Dendritic cell treated with granulocyte-macrophage colony-stimulating factor and Interleukin-4, amounts not matched to agents 40 ng/mL and 50 ng/mL, for 4 days (primary cell): Measurements from ENCODE around the gene NAALADL2.

Experiments used
- H3K27ac Mint-ChIP-seq: one replicate; pipeline ENCODE4 v1.8.0; 2022; ENCODE audit warnings: mild to moderate bottlenecking, mixed read lengths
- H3K27me3 Mint-ChIP-seq: one replicate; pipeline ENCODE4 v1.8.0; 2022; ENCODE audit warnings: mild to moderate bottlenecking, mixed read lengths
- H3K36me3 Mint-ChIP-seq: one replicate; pipeline ENCODE4 v1.8.0; 2022; ENCODE audit warnings: low read depth, mixed read lengths
- H3K4me1 Mint-ChIP-seq: one replicate; pipeline ENCODE4 v1.8.0; 2022; ENCODE audit warnings: low read depth, mixed read lengths
- H3K4me3 Mint-ChIP-seq: one replicate; pipeline ENCODE4 v1.8.0; 2022; ENCODE audit warnings: mild to moderate bottlenecking, moderate library complexity, mixed read lengths
- H3K9me3 Mint-ChIP-seq: one replicate; pipeline ENCODE4 v1.8.0; 2022; ENCODE audit warnings: mixed read lengths
- intact Hi-C: fragments of 100-400 bp; cut with micrococcal nuclease; formaldehyde crosslinking; loops from one replicate; pipeline ENCODE4 v1.15.0; 2022

Gene NAALADL2

GRCh38 chr3:175619369-175619768 is 760.2 kb downstream of the NAALADL2 start:
- Mint-ChIP-seq H3K27ac (no peak overlapping the region), H3K4me1 (no peaks in the 10 kb centered on the region)

DNA sequence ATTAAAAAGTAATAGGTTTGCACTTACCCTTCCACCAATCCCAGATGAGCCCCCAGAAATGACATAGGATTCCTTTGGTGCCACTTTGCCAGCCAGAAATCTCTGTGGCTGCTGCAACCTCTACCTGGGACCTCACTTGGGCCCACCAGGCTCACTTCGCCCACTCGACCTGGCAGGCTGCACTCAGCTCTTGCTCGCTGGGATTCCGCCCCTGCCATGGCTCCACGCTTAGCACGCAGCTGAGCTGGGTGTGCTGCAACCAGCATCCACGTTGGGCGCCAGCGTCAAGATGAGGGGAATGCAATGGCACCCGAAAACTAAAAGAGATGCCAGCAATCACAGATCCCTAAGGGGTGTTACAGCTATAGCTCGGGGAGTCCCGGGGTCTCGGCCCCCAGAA is 761.0 kb downstream of the NAALADL2 start:
- H3K27ac Mint-ChIP-seq = no peak overlapping the region

More at GRCh38 chr3:175619369-175619768, 760.2 kb downstream of the NAALADL2 start:
- intact Hi-C loops = no loop called here
- Mint-ChIP-seq H3K36me3 (no peaks in the 10 kb centered on the region), H3K9me3 (peaks cover 56% of the 10 kb centered on the region), H3K4me3 (no peak overlapping the region), H3K27me3 (no peaks in the 10 kb centered on the region)

GRCh38 chr3:175620532-175620931 is 761.4 kb downstream of the NAALADL2 start:
- Mint-ChIP-seq H3K9me3 (peaks cover 56% of the 10 kb centered on the region), H3K36me3 (no peaks in the 10 kb centered on the region), H3K4me1 (no peaks in the 10 kb centered on the region), H3K27ac (no peak overlapping the region), H3K27me3 (no peaks in the 10 kb centered on the region), H3K4me3 (no peak overlapping the region)
- intact Hi-C loops = no loop called here

More for the DNA sequence above, 761.0 kb downstream of the NAALADL2 start:
- intact Hi-C loops = no loop called here
- Mint-ChIP-seq H3K36me3 (no peaks in the 10 kb centered on the region), H3K9me3 (peaks cover 56% of the 10 kb centered on the region), H3K4me1 (no peaks in the 10 kb centered on the region), H3K4me3 (no peak overlapping the region), H3K27me3 (no peaks in the 10 kb centered on the region)

DNA sequence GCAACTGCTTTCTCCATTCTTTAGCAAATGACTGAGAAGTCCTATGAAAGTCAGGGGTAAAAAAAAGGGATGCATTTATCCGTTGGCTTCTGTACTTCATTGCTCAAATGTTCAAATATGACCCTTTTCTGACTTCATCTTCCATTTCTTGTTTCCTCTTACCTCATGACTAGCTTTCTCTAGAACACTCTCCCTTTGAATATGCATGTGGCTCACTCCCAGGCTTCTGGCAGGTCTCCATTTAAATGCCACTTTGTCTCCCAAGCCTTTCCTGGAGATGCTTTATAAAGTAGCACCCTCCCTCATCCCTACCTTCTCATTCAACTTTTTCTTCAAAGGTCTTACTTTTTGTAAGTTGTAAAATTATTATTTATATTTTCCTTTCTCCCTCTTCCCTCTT is 781.8 kb downstream of the NAALADL2 start:
- Mint-ChIP-seq H3K9me3 (peaks cover 33% of the 10 kb centered on the region), H3K36me3 (no peaks in the 10 kb centered on the region), H3K4me3 (no peak overlapping the region), H3K4me1 (no peaks in the 10 kb centered on the region), H3K27me3 (no peaks in the 10 kb centered on the region), H3K27ac (no peak overlapping the region)
- intact Hi-C loops = no loop called here

GRCh38 chr3:175646865-175647264 is 787.7 kb downstream of the NAALADL2 start:
- intact Hi-C loops = no loop called here
- peaks cover 33% of the 10 kb centered on the region for H3K9me3 Mint-ChIP-seq
- H3K36me3 Mint-ChIP-seq = no peaks in the 10 kb centered on the region
- no peak overlapping the region for H3K27ac Mint-ChIP-seq
- H3K4me1 Mint-ChIP-seq = no peaks in the 10 kb centered on the region
- no peaks in the 10 kb centered on the region for H3K27me3 Mint-ChIP-seq
- no peak overlapping the region for H3K4me3 Mint-ChIP-seq

DNA sequence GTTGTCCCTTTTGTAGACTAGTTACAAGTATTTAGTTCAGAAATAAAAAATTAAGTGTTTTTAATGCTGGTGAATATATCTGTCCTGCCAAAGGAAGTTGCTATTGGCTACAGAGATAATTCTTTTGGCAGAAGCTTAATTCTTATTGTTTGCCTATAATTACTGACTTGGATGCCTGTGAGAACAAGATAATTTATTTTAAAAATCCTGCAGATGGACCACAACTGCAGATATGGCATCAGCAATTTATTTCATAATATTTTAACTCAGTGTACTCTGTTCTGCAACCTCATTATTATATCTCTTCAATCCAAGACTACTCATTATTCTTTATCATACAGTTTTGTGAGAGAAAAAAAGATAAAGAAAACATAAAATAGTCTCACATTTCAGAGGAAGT is 789.8 kb downstream of the NAALADL2 start:
- intact Hi-C loops = no loop called here
- Mint-ChIP-seq H3K4me3 (no peak overlapping the region), H3K27me3 (no peaks in the 10 kb centered on the region), H3K36me3 (no peaks in the 10 kb centered on the region), H3K27ac (no peak overlapping the region), H3K9me3 (peaks cover 38% of the 10 kb centered on the region), H3K4me1 (no peaks in the 10 kb centered on the region)

GRCh38 chr3:175651716-175652115 is 792.6 kb downstream of the NAALADL2 start:
- H3K27ac Mint-ChIP-seq = no peak overlapping the region
- no peak overlapping the region for H3K4me3 Mint-ChIP-seq
- no peaks in the 10 kb centered on the region for H3K36me3 Mint-ChIP-seq
- intact Hi-C loops = no loop called here
- H3K9me3 Mint-ChIP-seq = peaks cover 35% of the 10 kb centered on the region
- H3K4me1 Mint-ChIP-seq = no peaks in the 10 kb centered on the region
- H3K27me3 Mint-ChIP-seq = no peaks in the 10 kb centered on the region

DNA sequence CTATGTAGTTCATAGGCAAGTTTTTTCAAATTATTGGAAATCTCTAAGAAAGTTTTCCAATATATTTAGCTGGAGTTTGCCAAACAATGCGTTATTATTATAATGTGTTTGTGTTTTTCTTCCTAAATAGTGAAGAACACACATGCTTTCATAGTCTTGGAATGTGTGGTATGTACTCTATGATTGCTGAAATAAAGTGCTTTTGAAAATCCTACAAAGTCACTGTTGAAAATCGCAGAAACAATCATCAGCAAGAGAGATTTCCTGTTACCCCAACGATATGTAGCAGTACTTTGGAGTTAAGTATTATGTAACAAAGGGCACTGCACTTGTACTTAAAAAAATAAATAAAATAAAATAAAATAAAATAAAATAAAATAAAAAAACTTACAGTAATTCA is 796.2 kb downstream of the NAALADL2 start:
- Mint-ChIP-seq H3K4me1 (no peaks in the 10 kb centered on the region), H3K27me3 (no peaks in the 10 kb centered on the region), H3K4me3 (no peak overlapping the region), H3K27ac (no peak overlapping the region), H3K9me3 (peaks cover 26% of the 10 kb centered on the region), H3K36me3 (no peaks in the 10 kb centered on the region)
- intact Hi-C loops = no loop called here

DNA sequence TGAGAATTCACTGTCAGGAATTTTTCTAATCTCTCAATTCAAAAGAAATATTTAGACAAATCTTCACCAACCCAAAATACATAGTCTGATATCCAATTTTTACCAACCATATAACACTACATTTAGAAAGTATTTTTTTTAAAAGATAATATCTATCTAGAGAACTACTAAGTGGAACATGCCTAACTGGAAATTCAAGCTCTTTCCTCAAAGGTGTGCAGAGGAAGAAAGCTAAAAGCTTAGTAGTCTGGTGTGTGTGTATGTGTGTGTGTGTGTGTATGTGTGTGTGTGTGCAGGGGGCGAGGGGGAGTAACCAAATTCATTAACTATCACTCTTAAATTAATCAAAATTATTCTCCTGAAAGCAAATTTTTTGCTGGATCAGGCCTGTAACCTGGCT is 797.3 kb downstream of the NAALADL2 start:
- Mint-ChIP-seq H3K36me3 (no peaks in the 10 kb centered on the region), H3K27ac (no peak overlapping the region), H3K27me3 (no peaks in the 10 kb centered on the region), H3K4me3 (no peak overlapping the region), H3K9me3 (peaks cover 35% of the 10 kb centered on the region), H3K4me1 (no peaks in the 10 kb centered on the region)
- intact Hi-C loops = no loop called here

- H3K9me3 Mint-ChIP-seq = peaks cover 21% of the 10 kb centered on the region
These were observed 800.7 kb downstream of the NAALADL2 start for GRCh38 chr3:175659670-175660350.

GRCh38 chr3:175662815-175663214 is 803.7 kb downstream of the NAALADL2 start:
- H3K4me1 Mint-ChIP-seq = no peaks in the 10 kb centered on the region
- intact Hi-C loops = no loop called here
- H3K27ac Mint-ChIP-seq = no peak overlapping the region
- H3K36me3 Mint-ChIP-seq = no peaks in the 10 kb centered on the region
- H3K27me3 Mint-ChIP-seq = no peaks in the 10 kb centered on the region
- H3K9me3 Mint-ChIP-seq = peaks cover 28% of the 10 kb centered on the region
- no peak overlapping the region for H3K4me3 Mint-ChIP-seq

More at GRCh38 chr3:175659670-175660350, 800.7 kb downstream of the NAALADL2 start:
- no peaks in the 10 kb centered on the region for H3K27me3 Mint-ChIP-seq
- no peaks in the 10 kb centered on the region for H3K36me3 Mint-ChIP-seq
- no peak overlapping the region for H3K4me3 Mint-ChIP-seq
- no peak overlapping the region for H3K27ac Mint-ChIP-seq
- no peaks in the 10 kb centered on the region for H3K4me1 Mint-ChIP-seq
- intact Hi-C loops = no loop called here

DNA sequence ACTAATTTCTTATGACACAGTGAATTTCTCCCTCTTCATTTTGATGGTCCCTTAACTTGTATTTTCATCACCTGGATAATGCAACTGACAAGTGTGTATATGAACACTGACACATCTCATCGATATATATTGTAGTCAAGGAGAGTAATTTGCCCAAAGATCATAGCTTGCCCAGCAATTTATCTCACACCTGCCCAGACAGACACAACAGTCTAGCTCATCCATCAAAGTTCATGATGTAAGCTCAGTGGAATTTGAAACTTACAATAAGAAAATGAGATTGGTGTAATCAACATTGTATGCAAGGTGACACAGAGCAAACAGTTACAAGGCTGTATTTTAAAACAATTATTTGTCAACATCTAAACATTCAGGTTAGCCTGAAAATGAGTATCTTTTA is 805.8 kb downstream of the NAALADL2 start:
- intact Hi-C loops = no loop called here
- H3K27ac Mint-ChIP-seq = no peak overlapping the region
- H3K9me3 Mint-ChIP-seq = peaks cover 28% of the 10 kb centered on the region
- no peaks in the 10 kb centered on the region for H3K27me3 Mint-ChIP-seq
- H3K36me3 Mint-ChIP-seq = no peaks in the 10 kb centered on the region
- no peak overlapping the region for H3K4me3 Mint-ChIP-seq
- H3K4me1 Mint-ChIP-seq = no peaks in the 10 kb centered on the region

DNA sequence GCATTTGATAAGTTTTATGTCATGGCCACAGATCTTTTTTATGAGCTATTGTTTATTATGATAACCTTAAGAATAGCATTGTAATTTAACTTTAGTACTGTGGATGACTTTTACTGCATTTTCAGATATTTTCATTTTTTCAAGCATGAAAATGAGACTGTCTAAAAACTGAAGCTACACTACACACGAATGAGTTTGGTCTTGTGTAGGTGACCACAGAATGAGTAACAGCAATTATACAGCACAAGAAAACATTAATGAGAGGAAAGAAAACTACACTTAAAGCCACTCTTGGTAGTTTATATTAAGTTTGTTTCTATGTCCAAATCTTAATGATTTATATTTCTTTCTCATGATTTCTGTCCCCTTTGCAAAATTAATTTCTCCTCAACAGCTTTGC is 809.2 kb downstream of the NAALADL2 start:
- Mint-ChIP-seq H3K4me3 (no peak overlapping the region), H3K27me3 (no peaks in the 10 kb centered on the region), H3K4me1 (no peaks in the 10 kb centered on the region), H3K27ac (no peak overlapping the region), H3K36me3 (no peaks in the 10 kb centered on the region), H3K9me3 (peaks cover 8% of the 10 kb centered on the region)
- intact Hi-C loops = no loop called here

DNA sequence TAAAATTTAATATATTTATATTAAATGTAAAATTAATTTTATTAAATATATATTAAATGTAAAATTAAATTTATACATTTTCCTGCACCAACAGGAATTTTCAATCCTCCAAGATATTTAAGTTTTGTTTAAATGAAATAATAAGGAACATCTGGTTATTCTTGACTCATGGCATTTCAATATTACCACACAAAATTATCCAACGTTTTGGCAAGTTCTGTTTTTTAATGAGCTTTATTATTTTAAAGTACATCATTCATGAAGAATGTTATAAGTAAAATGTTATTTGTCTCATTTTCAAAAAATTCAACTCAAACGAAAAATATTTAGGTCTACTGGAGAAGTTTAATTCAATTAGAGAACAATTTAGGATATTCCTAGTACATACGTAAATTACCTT is 811.4 kb downstream of the NAALADL2 start:
- no peaks in the 10 kb centered on the region for H3K36me3 Mint-ChIP-seq

GRCh38 chr3:175672119-175672689 is 813.1 kb downstream of the NAALADL2 start:
- H3K4me3 Mint-ChIP-seq = no peak overlapping the region

More for the DNA sequence above, 811.4 kb downstream of the NAALADL2 start:
- intact Hi-C loops = no loop called here
- H3K4me3 Mint-ChIP-seq = no peak overlapping the region
- H3K27ac Mint-ChIP-seq = no peak overlapping the region
- H3K4me1 Mint-ChIP-seq = no peaks in the 10 kb centered on the region
- H3K9me3 Mint-ChIP-seq = peaks cover 8% of the 10 kb centered on the region
- no peaks in the 10 kb centered on the region for H3K27me3 Mint-ChIP-seq

More at GRCh38 chr3:175672119-175672689, 813.1 kb downstream of the NAALADL2 start:
- Mint-ChIP-seq H3K4me1 (no peaks in the 10 kb centered on the region), H3K36me3 (no peaks in the 10 kb centered on the region), H3K27ac (no peak overlapping the region), H3K9me3 (peaks cover 12% of the 10 kb centered on the region), H3K27me3 (no peaks in the 10 kb centered on the region)
- intact Hi-C loops = no loop called here
